Right lobe of liver (tissue), 6 donors: ENCODE measurements around the gene ZNF18. TPM values are rescaled to one million over a fixed set of nuclear protein-coding genes. Genes with fewer than 3 reads are reported as not detected.

Experiments
- ATAC-seq, 4 donors: fragments of 200-7000 bp; cut with Tn5 transposase; one replicate each; pipeline ENCODE4 v1.9.1; 2020; ENCODE audit warnings: mild to moderate bottlenecking in 4 of 4, moderate library complexity in 4 of 4
- DNase-seq, 3 donors: peaks; one replicate each; pipeline ENCODE4 v3.0.0-alpha.2; 2020
- H3K27ac ChIP-seq, 3 donors: fragments of 200-600 bp; one replicate each; pipeline ENCODE4 v1.8.0; 2022
- H3K27me3 ChIP-seq, 2 donors: fragments of 200-600 bp; one replicate each; pipeline ENCODE4 v1.8.0; 2022
- H3K36me3 ChIP-seq, 4 donors: fragments of 200-600 bp; sonication (generic) in 1 of 4; one replicate each; pipeline versions ENCODE4 v1.5.1 to v1.8.0; 2017 to 2022; ENCODE audit warnings: control low read depth in 1 of 4
- H3K4me1 ChIP-seq, 4 donors: fragments of 200-600 bp; sonication (generic) in 1 of 4; one replicate each; pipeline versions ENCODE4 v1.5.1 to v1.8.0; 2017 to 2022; ENCODE audit warnings: control low read depth in 1 of 4
- H3K4me3 ChIP-seq, 3 donors: fragments of 200-600 bp; one replicate each; pipeline ENCODE4 v1.8.0; 2022
- H3K9me3 ChIP-seq, 4 donors: fragments of 200-600 bp; sonication (generic) in 1 of 4; one replicate each; pipeline versions ENCODE4 v1.5.1 to v1.8.0; 2017 to 2022; ENCODE audit warnings: control low read depth in 1 of 4
- POLR2A ChIP-seq: fragments of 450-650 bp; IDR thresholded peaks from one replicate; pipeline ENCODE4 v1.6.1; 2017; ENCODE audit warnings: antibody characterized with exemption, mild to moderate bottlenecking
- WGBS: methylation state at CpG from one replicate; pipeline ENCODE4 v1.1.6; 2018; ENCODE audit warnings: low coverage, low lambda C conversion rate; ENCODE audit not compliant: insufficient coverage; ENCODE audit errors: missing lambda C conversion rate; 5-methylcytosine and 5-hydroxymethylcytosine counted together
- intact Hi-C, 2 donors: fragments of 100-400 bp; cut with DNase I; formaldehyde crosslinking; loops; one replicate each; pipeline versions ENCODE4 v1.11.2 to v1.14.1; 2022
- total RNA-seq, 6 experiments: library from RNA; depleted of rRNA in 2 of 6; stranded (reverse); fragments of >200 nt in 2 of 6; fragmentation: NEBNext Ultra II Directional in 3 of 6; extraction: Animal tissue kit (Norgen Biotek cat#: 25700) in 3 of 6; gene quantifications; one replicate each; pipeline versions ENCODE4 v1.1.0 to v1.2.4, GENCODE V29; 2016 to 2023
- TF ChIP-seq, protein P1 (sequence below), 4 donors: fragments of 200-600 bp in 3 of 4; fragments of 450-650 bp in 1 of 4; IDR thresholded peaks; one replicate each; pipeline versions ENCODE4 v1.5.1 to v1.8.0; 2016 to 2022; ENCODE audit warnings: antibody characterized with exemption in 4 of 4, mild to moderate bottlenecking in 2 of 4
- donor health status: DM: no; HTN: yes; CAD: no.
- donor health status: DM: no; HTN: no; CAD: no.
- donor health status: DM: no; HTN: no; CAD: no.
- donor health status: DM: no; HTN: yes; CAD: no.
- donor health status: DM: no; HTN: yes; CAD: no.

ZNF18 gene
- total RNA-seq, 6 experiments from 2014 or later, result 3.7 to 7.0 (median 4.2) TPM

DNA sequence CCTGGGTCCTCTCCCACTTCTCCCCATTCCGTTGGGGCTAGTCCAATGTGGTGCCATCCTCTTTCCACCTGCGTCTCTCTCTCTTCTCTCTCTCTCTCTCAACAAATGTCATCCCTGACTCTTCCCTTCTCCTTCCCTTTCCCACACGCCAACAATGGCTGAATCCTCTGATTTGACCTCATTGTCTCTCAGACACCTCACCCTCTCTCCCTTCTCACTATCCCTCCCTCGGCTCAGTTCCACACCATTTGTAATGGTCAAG, 628 bp upstream of the ZNF18 start:
- TF ChIP-seq, protein P1, sequence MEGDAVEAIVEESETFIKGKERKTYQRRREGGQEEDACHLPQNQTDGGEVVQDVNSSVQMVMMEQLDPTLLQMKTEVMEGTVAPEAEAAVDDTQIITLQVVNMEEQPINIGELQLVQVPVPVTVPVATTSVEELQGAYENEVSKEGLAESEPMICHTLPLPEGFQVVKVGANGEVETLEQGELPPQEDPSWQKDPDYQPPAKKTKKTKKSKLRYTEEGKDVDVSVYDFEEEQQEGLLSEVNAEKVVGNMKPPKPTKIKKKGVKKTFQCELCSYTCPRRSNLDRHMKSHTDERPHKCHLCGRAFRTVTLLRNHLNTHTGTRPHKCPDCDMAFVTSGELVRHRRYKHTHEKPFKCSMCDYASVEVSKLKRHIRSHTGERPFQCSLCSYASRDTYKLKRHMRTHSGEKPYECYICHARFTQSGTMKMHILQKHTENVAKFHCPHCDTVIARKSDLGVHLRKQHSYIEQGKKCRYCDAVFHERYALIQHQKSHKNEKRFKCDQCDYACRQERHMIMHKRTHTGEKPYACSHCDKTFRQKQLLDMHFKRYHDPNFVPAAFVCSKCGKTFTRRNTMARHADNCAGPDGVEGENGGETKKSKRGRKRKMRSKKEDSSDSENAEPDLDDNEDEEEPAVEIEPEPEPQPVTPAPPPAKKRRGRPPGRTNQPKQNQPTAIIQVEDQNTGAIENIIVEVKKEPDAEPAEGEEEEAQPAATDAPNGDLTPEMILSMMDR (IDR thresholded peaks at IDR 0.05), result no peak
- no peak for TF ChIP-seq POLR2A
- Histone ChIP-seq H3K4me3 (peak overlapping the region; percentile 84 to 86 (median 85)), H3K4me1 (peaks cover 0 to 5% (median 0%) of the 10 kb centered on the region in 4 donors), H3K27ac (peak overlapping the region; percentile 27 to 94 (median 28)), H3K36me3 (no peaks in the 10 kb centered on the region), H3K27me3 (no peaks in the 10 kb centered on the region), H3K9me3 (no peaks in the 10 kb centered on the region)
- DNase-seq (no peak), ATAC-seq (peak in 1 of 4 donors; percentile 3)
- intact Hi-C loops, result no loop called here
- 51% methylated on average over 4 of the region's 4 CpGs for WGBS

DNA sequence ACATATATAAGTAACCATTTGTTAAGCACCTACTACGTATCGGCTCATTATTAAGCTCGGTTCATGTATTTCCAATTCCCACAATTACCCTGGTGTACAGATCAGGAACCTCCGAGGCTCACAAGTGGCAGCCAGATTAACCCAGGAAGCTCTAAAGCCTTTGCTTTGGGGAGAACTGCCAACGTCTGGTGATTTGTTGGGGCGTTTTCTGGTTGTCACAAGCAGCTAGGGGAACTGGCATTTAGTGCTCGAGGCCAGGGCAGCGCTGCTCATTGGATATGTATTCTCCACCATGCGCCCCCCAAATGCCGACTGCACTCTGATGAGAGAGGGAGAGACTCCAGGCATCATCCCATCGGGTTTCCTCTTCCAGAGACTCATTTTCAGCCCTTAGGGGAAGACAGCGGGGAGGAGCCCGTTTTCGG, 541 bp downstream of the ZNF18 start:
- peak; percentile 40 to 51 (median 48) for ATAC-seq
- intact Hi-C loops, result no loop called here
- Histone ChIP-seq H3K36me3 (peaks cover 0 to 3% (median 0%) of the 10 kb centered on the region in 4 donors), H3K4me3 (peak overlapping the region; percentile 84 to 86 (median 85)), H3K4me1 (peaks cover 0 to 5% (median 0%) of the 10 kb centered on the region in 4 donors), H3K9me3 (no peaks in the 10 kb centered on the region), H3K27me3 (no peaks in the 10 kb centered on the region), H3K27ac (peak overlapping the region; percentile 83 to 94 (median 90))
- WGBS, result 0% methylated on average over 8 of the region's 14 CpGs
- TF ChIP-seq, protein P1 (IDR thresholded peaks at IDR 0.05), result peak in 1 of 4 donors; percentile 34
- no peak for TF ChIP-seq POLR2A
- peak in 1 of 3 donors; percentile 69 for DNase-seq

DNA sequence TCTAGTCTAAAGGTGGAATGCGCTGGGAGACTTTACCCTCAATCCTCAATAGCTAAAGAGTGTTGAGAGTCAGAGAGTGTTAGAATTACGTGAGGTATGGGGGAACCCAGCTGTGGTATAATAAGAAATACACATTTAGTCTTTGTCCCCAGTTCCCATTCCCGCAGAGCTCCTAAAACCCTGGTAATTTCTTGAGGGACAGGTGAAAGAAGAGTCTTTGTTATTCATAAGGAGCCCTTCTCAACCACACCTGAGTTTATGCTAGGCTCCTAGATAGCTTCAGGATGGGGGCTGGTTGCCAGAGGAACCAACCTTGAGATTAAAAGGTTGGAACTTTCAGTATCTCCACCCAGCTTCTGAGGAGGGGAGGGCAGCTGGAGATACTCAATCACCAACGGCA, 5.8 kb downstream of the ZNF18 start:
- TF ChIP-seq POLR2A, result no peak
- TF ChIP-seq, protein P1 (IDR thresholded peaks at IDR 0.05), result no peak
- intact Hi-C loops, result no loop called here
- ATAC-seq (no peak), DNase-seq (no peak)
- no peak overlapping the region for H3K4me3 ChIP-seq
- 75% methylated on average over 4 of the region's 4 CpGs for WGBS
- peaks cover 0 to 15% (median 0%) of the 10 kb centered on the region in 4 donors for H3K36me3 ChIP-seq
- H3K9me3 ChIP-seq, result no peaks in the 10 kb centered on the region
- H3K27me3 ChIP-seq, result no peaks in the 10 kb centered on the region
- peaks cover 0 to 21% (median 3%) of the 10 kb centered on the region in 4 donors for H3K4me1 ChIP-seq
- H3K27ac ChIP-seq, result no peak overlapping the region

DNA sequence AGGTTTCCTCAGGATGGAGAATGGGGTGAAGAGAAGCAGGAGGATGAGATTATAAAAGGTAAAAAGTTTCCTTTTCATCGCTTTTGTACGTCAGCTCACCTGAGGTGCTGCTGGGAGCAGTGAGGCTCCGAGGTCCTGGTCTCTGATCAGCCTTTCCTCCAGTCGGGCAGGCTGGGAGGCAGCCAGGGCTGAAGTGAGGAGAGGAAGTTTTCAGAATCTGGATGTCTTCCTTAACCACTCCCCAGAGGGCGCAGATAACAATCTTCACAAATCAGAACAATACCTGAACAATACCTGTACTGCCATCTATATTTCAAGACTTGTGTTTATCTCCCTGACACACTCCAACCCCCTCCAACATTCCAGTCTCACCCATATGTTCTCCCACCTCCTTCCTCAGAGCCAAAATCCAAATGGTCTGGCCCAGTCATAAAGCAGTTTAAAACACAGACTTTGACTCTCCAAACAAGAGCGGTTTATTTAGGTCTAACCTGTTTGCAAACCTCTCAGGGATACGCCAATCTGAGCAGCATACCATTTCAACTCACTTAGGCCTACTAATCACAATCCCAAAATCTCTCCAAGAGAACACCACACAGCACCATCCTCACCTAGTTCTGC, 6.8 kb downstream of the ZNF18 start:
- TF ChIP-seq, protein P1 (IDR thresholded peaks at IDR 0.05), result no peak
- TF ChIP-seq POLR2A, result no peak
- peak in 2 of 4 donors; percentile 30 to 49 for ATAC-seq
- intact Hi-C loops, result no loop called here
- peaks cover 0 to 15% (median 0%) of the 10 kb centered on the region in 4 donors for H3K36me3 ChIP-seq
- H3K27ac ChIP-seq, result no peak overlapping the region
- no peak for DNase-seq
- peaks cover 0 to 21% (median 5%) of the 10 kb centered on the region in 4 donors for H3K4me1 ChIP-seq
- H3K4me3 ChIP-seq, result no peak overlapping the region
- 68% methylated on average over 5 of the region's 7 CpGs for WGBS
- H3K9me3 ChIP-seq, result no peaks in the 10 kb centered on the region
- H3K27me3 ChIP-seq, result no peaks in the 10 kb centered on the region
